Activated naive CD4-positive, alpha-beta T cell treated with anti-CD3 and anti-CD28 coated beads, Interleukin-2, amount 50 U/mL, for 72 hours (primary cell): ENCODE measurements around the gene FMO5. TPM values are rescaled to one million over a fixed set of nuclear protein-coding genes. Genes with fewer than 3 reads are reported as not detected.
"Not testable (repeated sequence)": the region's sequence is repeated elsewhere in the genome, so short reads cannot be mapped to it uniquely, and the experiment has no call there.

Source experiments
- ATAC-seq, 2 donors: fragments of 150-1000 bp; cut with Tn5 transposase; 2 replicates each; pipeline ENCODE4 v1.10.0; 2021; ENCODE audit warnings: mild to moderate bottlenecking in 2 of 2, moderate library complexity in 2 of 2
- DNase-seq, 2 donors: peaks; one replicate each; pipeline ENCODE4 v3.0.0; 2021 to 2022; ENCODE audit warnings: low spot score in 2 of 2
- H3K27ac Mint-ChIP-seq, 2 donors: one replicate each; pipeline ENCODE4 v1.8.0; 2022; ENCODE audit warnings: mild to moderate bottlenecking in 2 of 2, mixed read lengths in 2 of 2
- H3K36me3 Mint-ChIP-seq, 2 donors: one replicate each; pipeline ENCODE4 v1.8.0; 2022; ENCODE audit warnings: mixed read lengths in 2 of 2
- H3K9me3 Mint-ChIP-seq, 2 donors: one replicate each; pipeline ENCODE4 v1.8.0; 2022; ENCODE audit warnings: mixed read lengths in 2 of 2
- total RNA-seq, 2 donors: library from RNA; stranded (reverse); gene quantifications; one replicate each; pipeline ENCODE4 v1.2.3, GENCODE V29; 2022

FMO5 gene
- total RNA-seq, 2 donors from 2014 or later, result 0.23 to 0.45 TPM

GRCh38 chr1:147177611-147178380 lies 47.3 kb downstream of the FMO5 start:
- Mint-ChIP-seq H3K36me3 (peaks cover 32 to 33% of the 10 kb centered on the region in 2 donors), H3K27ac (no peak overlapping the region), H3K9me3 (peaks cover 18 to 24% of the 10 kb centered on the region in 2 donors)
- ATAC-seq (peak in 1 of 2 donors; percentile 30), DNase-seq (no peak)

- Mint-ChIP-seq H3K36me3 (peaks cover 13 to 38% of the 10 kb centered on the region in 2 donors), H3K27ac (peak within 1 kb of the TSS; percentile 93 to 98), H3K9me3 (peaks cover under 1 to 16% of the 10 kb centered on the region in 2 donors)
- DNase-seq (peak; percentile 91 to 96), ATAC-seq (peak; percentile 91 to 92)
These were observed 52.7 kb downstream of the FMO5 start, which contains the start of gene PRKAB2 for GRCh38 chr1:147172168-147173016. Gene PRKAB2, minus strand, starts transcription at chr1:147172470. Its CDS starts 326 bp downstream, at chr1:147172144.

GRCh38 chr1:147171399-147172167 lies 53.6 kb downstream of the FMO5 start:
- H3K27ac Mint-ChIP-seq, result peak overlapping the region in 1 of 2 donors; percentile 92
- DNase-seq (no peak), ATAC-seq (no peak)
- H3K36me3 Mint-ChIP-seq, result peaks cover 9 to 40% of the 10 kb centered on the region in 2 donors
- H3K9me3 Mint-ChIP-seq, result peaks cover 0 to 16% of the 10 kb centered on the region in 2 donors

GRCh38 chr1:147169840-147170674 lies 55.1 kb downstream of the FMO5 start:
- Mint-ChIP-seq H3K9me3 (peaks cover 0 to 9% of the 10 kb centered on the region in 2 donors), H3K36me3 (peaks cover 9 to 39% of the 10 kb centered on the region in 2 donors), H3K27ac (no peak overlapping the region)
- no peak for DNase-seq
- no peak for ATAC-seq

GRCh38 chr1:147169171-147169570 lies 56.0 kb downstream of the FMO5 start:
- peaks cover 0 to 6% of the 10 kb centered on the region in 2 donors for H3K9me3 Mint-ChIP-seq
- no peak for DNase-seq
- H3K36me3 Mint-ChIP-seq, result peaks cover 9 to 34% of the 10 kb centered on the region in 2 donors
- no peak overlapping the region for H3K27ac Mint-ChIP-seq
- no peak for ATAC-seq

GRCh38 chr1:147168626-147169058 lies 56.5 kb downstream of the FMO5 start:
- ATAC-seq, result no peak
- Mint-ChIP-seq H3K36me3 (peaks cover 9 to 31% of the 10 kb centered on the region in 2 donors), H3K9me3 (peaks cover 0 to 4% of the 10 kb centered on the region in 2 donors), H3K27ac (no peak overlapping the region)
- no peak for DNase-seq

GRCh38 chr1:147167365-147167764 lies 57.8 kb downstream of the FMO5 start:
- H3K36me3 Mint-ChIP-seq, result peaks cover 0 to 18% of the 10 kb centered on the region in 2 donors
- H3K27ac Mint-ChIP-seq, result no peak overlapping the region
- no peaks in the 10 kb centered on the region for H3K9me3 Mint-ChIP-seq
- DNase-seq, result no peak
- peak in 1 of 2 donors; percentile 12 for ATAC-seq

GRCh38 chr1:147163019-147163418 lies 62.1 kb downstream of the FMO5 start:
- ATAC-seq (no peak), DNase-seq (no peak)
- H3K36me3 Mint-ChIP-seq, result peaks cover 8% of the 10 kb centered on the region in 2 donors
- H3K9me3 Mint-ChIP-seq, result no peaks in the 10 kb centered on the region
- H3K27ac Mint-ChIP-seq, result no peak overlapping the region

GRCh38 chr1:147162093-147162492 lies 63.0 kb downstream of the FMO5 start:
- no peak for ATAC-seq
- H3K9me3 Mint-ChIP-seq, result no peaks in the 10 kb centered on the region
- H3K36me3 Mint-ChIP-seq, result peaks cover 8 to 17% of the 10 kb centered on the region in 2 donors
- H3K27ac Mint-ChIP-seq, result no peak overlapping the region
- DNase-seq, result no peak

- Mint-ChIP-seq H3K36me3 (peaks cover 6 to 18% of the 10 kb centered on the region in 2 donors), H3K27ac (peak overlapping the region in 1 of 2 donors; percentile 71)
- not testable (repeated sequence) for DNase-seq, ATAC-seq, H3K9me3 Mint-ChIP-seq
These were observed 68.0 kb downstream of the FMO5 start for GRCh38 chr1:147157116-147157515.

GRCh38 chr1:147156642-147157041 lies 68.5 kb downstream of the FMO5 start:
- DNase-seq, result no peak
- ATAC-seq, result no peak
- Mint-ChIP-seq H3K9me3 (no peaks in the 10 kb centered on the region), H3K27ac (peak overlapping the region in 1 of 2 donors; percentile 71), H3K36me3 (peaks cover 6 to 18% of the 10 kb centered on the region in 2 donors)

GRCh38 chr1:147152772-147153171 lies 72.4 kb downstream of the FMO5 start:
- no peak for DNase-seq
- Mint-ChIP-seq H3K36me3 (peaks cover 6 to 8% of the 10 kb centered on the region in 2 donors), H3K27ac (no peak overlapping the region), H3K9me3 (no peaks in the 10 kb centered on the region)
- no peak for ATAC-seq

- ATAC-seq (no peak), DNase-seq (no peak)
- no peaks in the 10 kb centered on the region for H3K9me3 Mint-ChIP-seq
- H3K27ac Mint-ChIP-seq, result no peak overlapping the region
- H3K36me3 Mint-ChIP-seq, result peaks cover 0 to 6% of the 10 kb centered on the region in 2 donors
These were observed 73.9 kb downstream of the FMO5 start for GRCh38 chr1:147151244-147151643.

- Mint-ChIP-seq H3K9me3 (no peaks in the 10 kb centered on the region), H3K36me3 (no peaks in the 10 kb centered on the region), H3K27ac (no peak overlapping the region)
- ATAC-seq, result no peak
- no peak for DNase-seq
These were observed 82.3 kb downstream of the FMO5 start for GRCh38 chr1:147142886-147143285.
